Measurements from ENCODE around the gene DAPK2.

The DAPK2 gene

GRCh38 chr15:63858881-63859280, 187.4 kb downstream of the DAPK2 start:
- no peak overlapping the region for H3K27ac ChIP-seq
- TF ChIP-seq, protein P1, sequence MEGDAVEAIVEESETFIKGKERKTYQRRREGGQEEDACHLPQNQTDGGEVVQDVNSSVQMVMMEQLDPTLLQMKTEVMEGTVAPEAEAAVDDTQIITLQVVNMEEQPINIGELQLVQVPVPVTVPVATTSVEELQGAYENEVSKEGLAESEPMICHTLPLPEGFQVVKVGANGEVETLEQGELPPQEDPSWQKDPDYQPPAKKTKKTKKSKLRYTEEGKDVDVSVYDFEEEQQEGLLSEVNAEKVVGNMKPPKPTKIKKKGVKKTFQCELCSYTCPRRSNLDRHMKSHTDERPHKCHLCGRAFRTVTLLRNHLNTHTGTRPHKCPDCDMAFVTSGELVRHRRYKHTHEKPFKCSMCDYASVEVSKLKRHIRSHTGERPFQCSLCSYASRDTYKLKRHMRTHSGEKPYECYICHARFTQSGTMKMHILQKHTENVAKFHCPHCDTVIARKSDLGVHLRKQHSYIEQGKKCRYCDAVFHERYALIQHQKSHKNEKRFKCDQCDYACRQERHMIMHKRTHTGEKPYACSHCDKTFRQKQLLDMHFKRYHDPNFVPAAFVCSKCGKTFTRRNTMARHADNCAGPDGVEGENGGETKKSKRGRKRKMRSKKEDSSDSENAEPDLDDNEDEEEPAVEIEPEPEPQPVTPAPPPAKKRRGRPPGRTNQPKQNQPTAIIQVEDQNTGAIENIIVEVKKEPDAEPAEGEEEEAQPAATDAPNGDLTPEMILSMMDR (IDR thresholded peaks at IDR 0.05) = no peak
- no peak for DNase-seq (ENCODE audit: low spot score)
- no peak overlapping the region for H3K4me3 ChIP-seq

DNA sequence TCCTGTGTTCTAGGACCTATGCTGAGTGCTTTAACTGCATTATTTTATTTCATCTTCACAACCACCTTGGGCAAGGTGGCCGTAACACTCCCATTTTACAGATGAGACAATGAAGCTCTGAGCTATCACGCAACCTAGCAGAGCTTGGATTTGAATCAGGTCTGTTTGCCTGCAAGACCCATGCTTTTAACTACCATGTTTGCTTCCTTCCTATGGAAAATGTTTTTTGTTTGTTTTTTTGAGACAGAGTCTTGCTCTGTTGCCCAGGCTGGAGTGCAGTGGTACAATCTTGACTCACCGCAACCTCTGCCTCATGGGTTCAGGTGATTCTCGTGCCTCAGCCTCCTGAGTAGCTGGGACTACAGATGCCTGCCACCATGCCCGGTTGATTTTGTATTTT, 187.8 kb downstream of the DAPK2 start:
- no peak for DNase-seq (ENCODE audit: low spot score)
- TF ChIP-seq, protein P1 (IDR thresholded peaks at IDR 0.05) = no peak
- H3K27ac ChIP-seq = no peak overlapping the region

GRCh38 chr15:63857461-63857856, 188.8 kb downstream of the DAPK2 start:
- no peak for DNase-seq (ENCODE audit: low spot score)

More for the DNA sequence above, 187.8 kb downstream of the DAPK2 start:
- H3K4me3 ChIP-seq = no peak overlapping the region

More at GRCh38 chr15:63857461-63857856, 188.8 kb downstream of the DAPK2 start:
- Histone ChIP-seq H3K27ac (peak overlapping the region in 1 of 2 donors; percentile 25), H3K4me3 (no peak overlapping the region)
- TF ChIP-seq, protein P1 (IDR thresholded peaks at IDR 0.05) = no peak

Data from coronary artery (tissue), 2 donors.